H9 (cell line): ENCODE results near the gene ANKRD44. TPM values are rescaled to one million over a fixed set of nuclear protein-coding genes. Genes with fewer than 3 reads are reported as not detected.

ENCODE experiments used
- DNase-seq: peaks from one replicate; pipeline ENCODE4 v3.0.0-alpha.2; 2017
- H2AFZ ChIP-seq: one replicate; pipeline ENCODE4 v1.6.1; 2013; ENCODE audit warnings: mild to moderate bottlenecking, low read length, control low read depth, moderate library complexity
- H2AK5ac ChIP-seq: 2 replicates; pipeline ENCODE4 v1.6.1; 2013; ENCODE audit warnings: low read length, control low read depth, mixed read lengths; ENCODE audit not compliant: insufficient read length
- H2BK120ac ChIP-seq: one replicate; pipeline ENCODE4 v1.6.1; 2013; ENCODE audit warnings: low read depth, mild to moderate bottlenecking, low read length, control low read depth, inconsistent platforms; ENCODE audit not compliant: poor library complexity, severe bottlenecking
- H2BK12ac ChIP-seq: 2 replicates; pipeline ENCODE4 v1.6.1; 2013; ENCODE audit warnings: low read length, control low read depth, mixed read lengths, low read depth; ENCODE audit not compliant: insufficient read length
- H2BK15ac ChIP-seq: 2 replicates; pipeline ENCODE4 v1.6.1; 2013; ENCODE audit warnings: low read depth, low read length, control low read depth
- H2BK20ac ChIP-seq: one replicate; pipeline ENCODE4 v1.6.1; 2013; ENCODE audit warnings: low read depth, mild to moderate bottlenecking, low read length, control low read depth, inconsistent platforms; ENCODE audit not compliant: poor library complexity, severe bottlenecking
- H2BK5ac ChIP-seq: 2 replicates; pipeline ENCODE4 v1.6.1; 2013; ENCODE audit warnings: low read length, control low read depth, mixed read lengths; ENCODE audit not compliant: insufficient read length
- H3K14ac ChIP-seq: 2 replicates; pipeline ENCODE4 v1.6.1; 2013; ENCODE audit warnings: low read length, control low read depth; ENCODE audit not compliant: insufficient read depth
- H3K18ac ChIP-seq: 2 replicates; pipeline ENCODE4 v1.6.1; 2013; ENCODE audit warnings: low read depth, mild to moderate bottlenecking, mixed read lengths, low read length, control low read depth; ENCODE audit not compliant: insufficient read length
- H3K23ac ChIP-seq: 2 replicates; pipeline ENCODE4 v1.6.1; 2013; ENCODE audit warnings: low read length, control low read depth, mixed read lengths, low read depth; ENCODE audit not compliant: insufficient read length
- H3K23me2 ChIP-seq: 2 replicates; pipeline ENCODE4 v1.6.1; 2013; ENCODE audit warnings: low read depth, mild to moderate bottlenecking, mixed read lengths, low read length, control low read depth; ENCODE audit not compliant: insufficient read length, poor library complexity, severe bottlenecking
- H3K27ac ChIP-seq: 2 replicates; pipeline ENCODE4 v1.5.1; 2013; ENCODE audit warnings: low read length, control low read depth, mixed read lengths, low read depth; ENCODE audit not compliant: insufficient read length
- H3K27me3 ChIP-seq: 2 replicates; pipeline ENCODE4 v1.6.1; 2013; ENCODE audit warnings: low read length, control low read depth, inconsistent platforms; ENCODE audit not compliant: insufficient read depth
- H3K4ac ChIP-seq: 2 replicates; pipeline ENCODE4 v1.6.1; 2013; ENCODE audit warnings: low read depth, mild to moderate bottlenecking, control low read depth, inconsistent platforms, low read length, moderate library complexity
- H3K4me1 ChIP-seq: 2 replicates; pipeline ENCODE4 v1.6.1; 2013; ENCODE audit warnings: low read length, control low read depth, inconsistent platforms; ENCODE audit not compliant: insufficient read depth
- H3K4me2 ChIP-seq: 2 replicates; pipeline ENCODE4 v1.6.1; 2013; ENCODE audit warnings: low read length, control low read depth, mixed read lengths; ENCODE audit not compliant: insufficient read length, insufficient read depth
- H3K56ac ChIP-seq: 2 replicates; pipeline ENCODE4 v1.6.1; 2013; ENCODE audit warnings: low read depth, mild to moderate bottlenecking, mixed read lengths, low read length, control low read depth; ENCODE audit not compliant: insufficient read length
- H3K79me1 ChIP-seq: 2 replicates; pipeline ENCODE4 v1.6.1; 2013; ENCODE audit warnings: low read depth, mild to moderate bottlenecking, moderate library complexity, low read length, control low read depth, inconsistent platforms; ENCODE audit not compliant: insufficient read depth, poor library complexity, severe bottlenecking
- H3K79me2 ChIP-seq: 2 replicates; pipeline ENCODE4 v1.6.1; 2013; ENCODE audit warnings: low read length, control low read depth, inconsistent platforms; ENCODE audit not compliant: insufficient read depth
- H3K9ac ChIP-seq: 2 replicates; pipeline ENCODE4 v1.6.1; 2013; ENCODE audit warnings: low read length, control low read depth, mixed read lengths; ENCODE audit not compliant: insufficient read length; ENCODE audit errors: extremely low read depth
- H3K9me3 ChIP-seq: one replicate; pipeline ENCODE4 v1.6.1; 2013; ENCODE audit warnings: low read depth, low read length, inconsistent platforms; ENCODE audit not compliant: control insufficient read depth
- H3T11ph ChIP-seq: one replicate; pipeline ENCODE4 v1.6.1; 2013; ENCODE audit warnings: mild to moderate bottlenecking, low read length, control low read depth, inconsistent platforms
- H4K20me1 ChIP-seq: one replicate; pipeline ENCODE4 v1.6.1; 2013; ENCODE audit not compliant: control insufficient read depth, insufficient read length, insufficient read depth
- H4K5ac ChIP-seq: 2 replicates; pipeline ENCODE4 v1.6.1; 2013; ENCODE audit warnings: low read depth, mild to moderate bottlenecking, mixed read lengths, low read length, control low read depth; ENCODE audit not compliant: insufficient read length
- H4K8ac ChIP-seq: replicated peaks from 2 replicates; pipeline ENCODE4 v1.6.1; 2013; ENCODE audit warnings: low read length, control low read depth, mixed read lengths, low read depth; ENCODE audit not compliant: insufficient read length
- H4K91ac ChIP-seq: 2 replicates; pipeline ENCODE4 v1.6.1; 2013; ENCODE audit warnings: low read depth, mild to moderate bottlenecking, moderate library complexity, mixed read lengths, low read length, control low read depth; ENCODE audit not compliant: insufficient read length
- H3K27ac Mint-ChIP-seq, 3 experiments: 2 replicates in 2 of 3; 3 replicates in 1 of 3; pipeline ENCODE4 v1.8.0; 2020 to 2021; ENCODE audit warnings: mixed read lengths in 3 of 3, mild to moderate bottlenecking in 1 of 3, moderate library complexity in 1 of 3
- H3K27me3 Mint-ChIP-seq: 2 replicates; pipeline ENCODE4 v1.8.0; 2021; ENCODE audit warnings: low read depth, mild to moderate bottlenecking, moderate library complexity, mixed read lengths
- H3K36me3 Mint-ChIP-seq, 3 experiments: 2 replicates in 2 of 3; 3 replicates in 1 of 3; pipeline ENCODE4 v1.8.0; 2020 to 2021; ENCODE audit warnings: low read depth in 3 of 3, mixed read lengths in 3 of 3; ENCODE audit not compliant: insufficient read depth in 1 of 3
- H3K4me1 Mint-ChIP-seq, 2 experiments: 2 replicates each; pipeline ENCODE4 v1.8.0; 2020; ENCODE audit warnings: mixed read lengths in 2 of 2
- H3K4me3 Mint-ChIP-seq, 2 experiments: 2 replicates in 1 of 2; 3 replicates in 1 of 2; pipeline ENCODE4 v1.8.0; 2020 to 2021; ENCODE audit warnings: mild to moderate bottlenecking in 2 of 2, mixed read lengths in 2 of 2, moderate library complexity in 1 of 2
- H3K9me3 Mint-ChIP-seq, 2 experiments: 2 replicates in 1 of 2; 3 replicates in 1 of 2; pipeline ENCODE4 v1.8.0; 2020; ENCODE audit warnings: mild to moderate bottlenecking in 2 of 2, mixed read lengths in 2 of 2, moderate library complexity in 1 of 2
- WGBS: extraction: QIAGEN DNeasy Blood & Tissue Kit; methylation state at CpG from one replicate; pipeline ENCODE4 v1.1.7; 2013; ENCODE audit warnings: missing lambda C conversion rate, low lambda C conversion rate, mixed read lengths; ENCODE audit not compliant: insufficient read length; ENCODE audit errors: extremely low coverage; 5-methylcytosine and 5-hydroxymethylcytosine counted together
- total RNA-seq: library from RNA; stranded (reverse); gene quantifications from 2 replicates; pipeline ENCODE4 v1.2.1, GENCODE V29; 2021
- TF ChIP-seq, protein P1 (sequence below): fragments of 200-600 bp; sonication (generic); conservative IDR thresholded peaks from 3 replicates; pipeline ENCODE4 v1.8.0; 2021; ENCODE audit warnings: antibody characterized with exemption, mild to moderate bottlenecking

Gene ANKRD44
- total RNA-seq, 1 experiment from 2014 or later = 1.9 TPM

DNA sequence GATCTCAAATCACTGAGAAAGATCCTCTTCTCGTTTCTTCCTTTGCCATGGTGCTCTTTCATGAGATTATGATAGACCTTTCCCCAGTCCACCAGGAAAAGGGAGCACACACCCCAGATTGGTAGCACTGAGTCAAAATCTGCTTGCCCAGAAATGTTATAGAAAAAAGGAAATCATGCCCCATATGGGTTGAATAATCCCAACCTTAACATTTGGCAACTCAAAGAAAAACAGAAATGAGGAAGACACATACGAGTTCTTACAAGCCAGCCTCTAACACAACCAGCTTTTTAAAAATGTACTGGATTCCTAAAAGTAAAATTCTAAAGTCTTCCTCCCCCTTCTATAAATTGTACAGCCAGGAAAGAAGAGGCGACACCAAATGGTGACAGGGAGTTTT, 103.0 kb downstream of the ANKRD44 start:
- H4K91ac ChIP-seq = no peak overlapping the region
- H3K27ac ChIP-seq = no peak overlapping the region
- H3K4me1 ChIP-seq = no peaks in the 10 kb centered on the region
- no peaks in the 10 kb centered on the region for H3K27me3 ChIP-seq
- no peak overlapping the region for H2BK12ac ChIP-seq
- DNase-seq = no peak
- Mint-ChIP-seq H3K27me3 (no peaks in the 10 kb centered on the region), H3K4me3 (no peak overlapping the region), H3K9me3 (no peaks in the 10 kb centered on the region), H3K4me1 (no peaks in the 10 kb centered on the region), H3K36me3 (no peaks in the 10 kb centered on the region; a peak in 1 of 7 replicates), H3K27ac (no peak overlapping the region)
- no peak overlapping the region for H2BK5ac ChIP-seq
- H3K23ac ChIP-seq = no peak overlapping the region
- H2BK20ac ChIP-seq = no peak overlapping the region
- no peak overlapping the region for H2BK15ac ChIP-seq
- TF ChIP-seq, protein P1, sequence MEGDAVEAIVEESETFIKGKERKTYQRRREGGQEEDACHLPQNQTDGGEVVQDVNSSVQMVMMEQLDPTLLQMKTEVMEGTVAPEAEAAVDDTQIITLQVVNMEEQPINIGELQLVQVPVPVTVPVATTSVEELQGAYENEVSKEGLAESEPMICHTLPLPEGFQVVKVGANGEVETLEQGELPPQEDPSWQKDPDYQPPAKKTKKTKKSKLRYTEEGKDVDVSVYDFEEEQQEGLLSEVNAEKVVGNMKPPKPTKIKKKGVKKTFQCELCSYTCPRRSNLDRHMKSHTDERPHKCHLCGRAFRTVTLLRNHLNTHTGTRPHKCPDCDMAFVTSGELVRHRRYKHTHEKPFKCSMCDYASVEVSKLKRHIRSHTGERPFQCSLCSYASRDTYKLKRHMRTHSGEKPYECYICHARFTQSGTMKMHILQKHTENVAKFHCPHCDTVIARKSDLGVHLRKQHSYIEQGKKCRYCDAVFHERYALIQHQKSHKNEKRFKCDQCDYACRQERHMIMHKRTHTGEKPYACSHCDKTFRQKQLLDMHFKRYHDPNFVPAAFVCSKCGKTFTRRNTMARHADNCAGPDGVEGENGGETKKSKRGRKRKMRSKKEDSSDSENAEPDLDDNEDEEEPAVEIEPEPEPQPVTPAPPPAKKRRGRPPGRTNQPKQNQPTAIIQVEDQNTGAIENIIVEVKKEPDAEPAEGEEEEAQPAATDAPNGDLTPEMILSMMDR = no peak
- no peak overlapping the region for H2AFZ ChIP-seq
- no peak overlapping the region for H3K4ac ChIP-seq
- H3K23me2 ChIP-seq = no peaks in the 10 kb centered on the region
- no peak overlapping the region for H3K14ac ChIP-seq
- H4K5ac ChIP-seq = no peak overlapping the region
- no peak overlapping the region for H3K56ac ChIP-seq
- no peak overlapping the region for H2BK120ac ChIP-seq
- H3K18ac ChIP-seq = no peak overlapping the region
- H3T11ph ChIP-seq = no peak overlapping the region
- H3K79me2 ChIP-seq = no peaks in the 10 kb centered on the region
- no peaks in the 10 kb centered on the region for H3K9me3 ChIP-seq
- H4K8ac ChIP-seq = no peak overlapping the region
- H3K4me2 ChIP-seq = no peak overlapping the region
- H4K20me1 ChIP-seq = no peaks in the 10 kb centered on the region
- no peak overlapping the region for H2AK5ac ChIP-seq
- WGBS = no CpG with 5 or more reads among the region's 3 CpGs
- H3K9ac ChIP-seq = no peak overlapping the region
- H3K79me1 ChIP-seq = no peaks in the 10 kb centered on the region
